Ovary (tissue), 10 donors: ENCODE results near the gene COQ9. TPM values are rescaled to one million over a fixed set of nuclear protein-coding genes. Genes with fewer than 3 reads are reported as not detected.
"Not testable (repeated sequence)": the region's sequence is repeated elsewhere in the genome, so short reads cannot be mapped to it uniquely, and the experiment has no call there.

Source experiments
- DNase-seq, 5 donors: peaks; one replicate each; pipeline ENCODE4 v3.0.0-alpha.2; 2019 to 2020
- H3K27ac ChIP-seq, 2 donors: fragments of 200-600 bp; one replicate each; pipeline versions ENCODE4 v1.5.1 to v1.8.0; 2019 to 2022
- H3K27me3 ChIP-seq: fragments of 200-600 bp; one replicate; pipeline ENCODE4 v1.8.0; 2022
- H3K36me3 ChIP-seq: fragments of 200-600 bp; sonication (generic); one replicate; pipeline ENCODE4 v1.5.1; 2019
- H3K4me1 ChIP-seq: one replicate; pipeline ENCODE4 v1.8.1; 2013; ENCODE audit warnings: mild to moderate bottlenecking, moderate library complexity; ENCODE audit not compliant: insufficient read depth
- H3K4me3 ChIP-seq: fragments of 200-600 bp; sonication (generic); one replicate; pipeline ENCODE4 v1.5.1; 2017
- H3K9me3 ChIP-seq, 2 donors: fragments of 200-600 bp in 1 of 2; sonication (generic) in 1 of 2; one replicate each; pipeline versions ENCODE4 v1.5.1 to v1.8.1; 2013 to 2019; ENCODE audit warnings: mild to moderate bottlenecking in 1 of 2, moderate library complexity in 1 of 2
- CTCF ChIP-seq, 3 donors: fragments of 450-650 bp in 2 of 3; fragments of 200-600 bp in 1 of 3; IDR thresholded peaks; one replicate each; pipeline versions ENCODE4 v1.5.1 to v1.8.0; 2016 to 2022; ENCODE audit warnings: antibody characterized with exemption in 3 of 3, mild to moderate bottlenecking in 1 of 3
- EP300 ChIP-seq: sonication (generic); formaldehyde crosslinking; IDR thresholded peaks from one replicate; pipeline ENCODE4 v1.6.1; 2017; ENCODE audit warnings: antibody characterized with exemption
- POLR2A ChIP-seq: fragments of 450-650 bp; IDR thresholded peaks from one replicate; pipeline ENCODE4 v1.6.1; 2017; ENCODE audit warnings: antibody characterized with exemption, mild to moderate bottlenecking, moderate library complexity
- WGBS, 3 donors: extraction: QIAGEN DNeasy Blood & Tissue Kit in 1 of 3; methylation state at CpG; one replicate each; pipeline versions ENCODE4 v1.1.5 to v1.1.7; 2013 to 2017; 5-methylcytosine and 5-hydroxymethylcytosine counted together
- intact Hi-C, 4 donors: fragments of 100-400 bp; cut with DNase I; formaldehyde crosslinking; loops; one replicate each; pipeline versions ENCODE4 v1.11.0 to v1.15.1; 2022 to 2023
- long read RNA-seq, 3 donors: library from polyadenylated mRNA in 2 of 3; unstranded in 2 of 3; transcript quantifications; one replicate each; pipeline ENCODE4 v2.0.0 and lab custom pipeline, GENCODE V29; 2021 to 2026
- polyA plus RNA-seq, 2 donors: library from polyadenylated mRNA; stranded (reverse); fragments of 200-250 nt in 1 of 2; fragments of 350-450 nt in 1 of 2; fragmentation: Illumina TruSeq in 1 of 2; extraction: RNeasy Lipid Tissue Mini Kit (QIAGEN cat#74804) in 1 of 2; gene quantifications; one replicate each; pipeline ENCODE4 v1.2.3, GENCODE V29; 2013 to 2014
- total RNA-seq, 7 donors: library from RNA; depleted of rRNA in 2 of 7; stranded (reverse); fragments of >200 nt in 2 of 7; fragmentation: NEBNext Ultra II Directional in 3 of 7; extraction: Animal tissue kit (Norgen Biotek cat#: 25700) in 3 of 7; gene quantifications; one replicate each; pipeline versions ENCODE4 v1.1.0 to v1.2.4, GENCODE V29; 2016 to 2023
- donor health status: DM: no; HTN: no; CAD: no; lungs with moderate emphysema.
- donor health status: DM: no; HTN: no; CAD: no.
- donor health status: Bipolar disorder and iron deficiency.
- donor health status: DM: yes; HTN: yes; CAD: no.
- donor health status: DM: no; HTN: no; CAD: no.
- donor health status: DM: yes; HTN: yes; CAD: no.

Gene COQ9, protein sequence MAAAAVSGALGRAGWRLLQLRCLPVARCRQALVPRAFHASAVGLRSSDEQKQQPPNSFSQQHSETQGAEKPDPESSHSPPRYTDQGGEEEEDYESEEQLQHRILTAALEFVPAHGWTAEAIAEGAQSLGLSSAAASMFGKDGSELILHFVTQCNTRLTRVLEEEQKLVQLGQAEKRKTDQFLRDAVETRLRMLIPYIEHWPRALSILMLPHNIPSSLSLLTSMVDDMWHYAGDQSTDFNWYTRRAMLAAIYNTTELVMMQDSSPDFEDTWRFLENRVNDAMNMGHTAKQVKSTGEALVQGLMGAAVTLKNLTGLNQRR
- total RNA-seq, result 10 to 100 TPM; 24.4 to 37.5 (median 29.7) TPM
- polyA plus RNA-seq, result 10 to 100 TPM; 36.2 to 68.8 TPM
- long read RNA-seq, donor 1, transcript COQ9-215 (5 exons, 1,027 nt), result minor isoform, 8 of 317 reads
- long read RNA-seq, donor 1, transcript COQ9-201 (9 exons, 1,677 nt), result major isoform, 230 of 317 reads
- long read RNA-seq, donor 1, transcript COQ9-214 (6 exons, 882 nt), result minor isoform, 6 of 317 reads
- long read RNA-seq, donor 1, partial matches to known transcripts, result 9 of 317 reads
- long read RNA-seq, donor 1, other reads (novel, unspliced or antisense), result 55 of 317 reads
- long read RNA-seq, donor 2, transcript COQ9-201 (9 exons, 1,677 nt), result major isoform, 22 of 36 reads
- long read RNA-seq, donor 2, partial matches to known transcripts, result 6 of 36 reads
- long read RNA-seq, donor 2, other reads (novel, unspliced or antisense), result 0 of 36 reads
- long read RNA-seq, donor 3, transcript COQ9-201 (9 exons, 1,677 nt), result major isoform, 60 of 95 reads
- long read RNA-seq, donor 3, partial matches to known transcripts, result 3 of 95 reads
- long read RNA-seq, donor 3, other reads (novel, unspliced or antisense), result 29 of 95 reads

DNA sequence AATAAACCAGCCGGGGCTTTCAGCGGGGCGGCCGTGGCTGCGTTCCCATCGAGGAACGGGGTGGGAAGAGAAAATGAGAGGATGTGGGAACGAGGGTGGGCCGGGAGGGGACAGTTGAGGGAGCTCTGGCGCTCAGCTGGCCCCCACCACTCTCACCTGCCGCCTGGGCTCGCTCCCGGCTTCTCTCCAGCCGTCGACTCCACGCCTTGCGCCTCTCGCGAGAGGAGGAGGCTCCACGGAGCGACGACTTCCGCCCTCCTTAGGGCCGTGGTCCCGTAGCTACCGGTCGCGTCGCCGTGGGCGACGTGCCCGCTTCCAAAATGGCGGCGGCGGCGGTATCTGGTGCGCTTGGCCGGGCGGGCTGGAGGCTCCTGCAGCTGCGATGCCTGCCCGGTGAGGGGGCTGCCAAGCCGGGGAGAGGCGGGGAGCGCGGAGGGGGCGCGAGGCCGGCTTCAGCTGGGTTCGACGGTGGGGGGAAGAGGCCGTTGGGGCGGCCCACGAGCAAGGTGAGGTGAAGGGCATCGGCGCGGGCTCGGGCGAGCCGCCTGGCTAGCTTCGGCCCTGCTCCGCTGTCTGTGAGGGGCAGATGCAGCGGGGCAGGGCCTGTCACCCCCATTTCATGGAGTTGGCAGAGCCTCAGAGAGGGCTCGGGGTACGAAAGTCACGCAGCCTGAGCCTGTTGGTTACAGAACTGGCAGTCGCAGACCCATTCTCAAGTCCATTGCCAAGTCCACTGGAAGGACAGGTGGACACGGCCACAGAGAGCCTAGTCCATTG lies at the start of gene COQ9, which contains the start of gene CIAPIN1:
Gene COQ9 (plus strand): TSS at position 294 of the 777 bp plus-strand sequence. CDS start 27 bp downstream, at position 321.
Gene CIAPIN1 (minus strand): TSS at position 200 of the 777 bp plus-strand sequence. CDS start 6,457 bp downstream, outside the sequence.
- intact Hi-C loops, result no loop called here
- H3K4me1 ChIP-seq, result peaks cover 8% of the 10 kb centered on the region
- 0 to 1% (median 0%) methylated on average over 34 to 68 of the region's 68 CpGs for WGBS, 3 donors

DNA sequence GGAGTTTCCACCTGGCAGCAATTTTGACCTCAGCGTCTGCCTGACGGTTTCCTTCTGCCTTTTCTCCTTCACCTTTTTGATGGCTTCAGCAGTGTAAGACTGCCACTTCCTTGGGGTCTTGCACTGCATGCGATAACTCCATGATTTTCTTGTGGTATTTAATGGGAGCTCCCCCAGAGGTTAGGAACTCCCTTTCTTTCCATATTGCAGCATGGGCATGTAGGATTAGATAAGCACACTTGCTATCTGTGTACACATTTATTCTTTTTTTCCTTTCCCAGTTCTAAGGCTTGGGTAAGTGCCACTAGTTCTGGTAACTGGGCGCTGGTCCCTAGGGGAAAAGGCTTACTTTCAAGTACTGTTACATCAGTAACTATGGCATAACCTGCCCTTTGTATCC lies 49.8 kb upstream of the COQ9 start:
- H3K4me3 ChIP-seq, intact Hi-C loops, H3K27me3 ChIP-seq, H3K4me1 ChIP-seq, H3K9me3 ChIP-seq, H3K27ac ChIP-seq, H3K36me3 ChIP-seq, DNase-seq: not testable (repeated sequence)
- 81 to 84% (median 84%) methylated on average over 4 of the region's 4 CpGs for WGBS, 3 donors

More for the DNA sequence above, at the start of gene COQ9, which contains the start of gene CIAPIN1:
- peak; percentile 94 to 97 (median 95) for DNase-seq
- H3K4me3 ChIP-seq, result peak within 1 kb of the TSS; percentile 81
- H3K27ac ChIP-seq, result peak within 1 kb of the TSS; percentile 10 to 68
- H3K27me3 ChIP-seq, result no peaks in the 10 kb centered on the region
- no peaks in the 10 kb centered on the region for H3K36me3 ChIP-seq
- H3K9me3 ChIP-seq, result no peaks in the 10 kb centered on the region
- TF ChIP-seq EP300, result no peak
- TF ChIP-seq POLR2A, result peak; percentile 85

- Histone ChIP-seq H3K9me3 (no peaks in the 10 kb centered on the region), H3K27ac (no peak overlapping the region), H3K4me3 (no peak overlapping the region), H3K4me1 (no peaks in the 10 kb centered on the region), H3K27me3 (no peaks in the 10 kb centered on the region), H3K36me3 (no peaks in the 10 kb centered on the region)
- intact Hi-C loops, result no loop called here
- DNase-seq, result no peak
- TF ChIP-seq POLR2A (no peak), EP300 (no peak), CTCF (IDR thresholded peaks at IDR 0.05) (no peak)
- 39 to 54% (median 43%) methylated on average over 7 of the region's 7 CpGs for WGBS, 3 donors
Measured at GRCh38 chr16:57401943-57402640, 45.2 kb upstream of the COQ9 start.

- Histone ChIP-seq H3K36me3 (no peaks in the 10 kb centered on the region), H3K27me3 (no peaks in the 10 kb centered on the region), H3K27ac (no peak within 1 kb of the TSS), H3K9me3 (no peaks in the 10 kb centered on the region), H3K4me1 (no peaks in the 10 kb centered on the region), H3K4me3 (no peak within 1 kb of the TSS)
- 63 to 68% (median 66%) methylated on average over 17 of the region's 17 CpGs for WGBS, 3 donors
- TF ChIP-seq EP300 (no peak), POLR2A (no peak), CTCF (IDR thresholded peaks at IDR 0.05) (no peak)
- DNase-seq, result no peak
- intact Hi-C loops, result no loop called here
Measured at GRCh38 chr16:57403965-57404817, 43.1 kb upstream of the COQ9 start, which contains the start of gene CCL17. Gene CCL17, plus strand, starts transcription at chr16:57404767. Its CDS starts 9,166 bp downstream, at chr16:57413933.
